ENCODE results near the gene SGCA.
A peak's percentile ranks its signal among the peaks of the same experiment; 100 is the strongest.

Gene SGCA

DNA sequence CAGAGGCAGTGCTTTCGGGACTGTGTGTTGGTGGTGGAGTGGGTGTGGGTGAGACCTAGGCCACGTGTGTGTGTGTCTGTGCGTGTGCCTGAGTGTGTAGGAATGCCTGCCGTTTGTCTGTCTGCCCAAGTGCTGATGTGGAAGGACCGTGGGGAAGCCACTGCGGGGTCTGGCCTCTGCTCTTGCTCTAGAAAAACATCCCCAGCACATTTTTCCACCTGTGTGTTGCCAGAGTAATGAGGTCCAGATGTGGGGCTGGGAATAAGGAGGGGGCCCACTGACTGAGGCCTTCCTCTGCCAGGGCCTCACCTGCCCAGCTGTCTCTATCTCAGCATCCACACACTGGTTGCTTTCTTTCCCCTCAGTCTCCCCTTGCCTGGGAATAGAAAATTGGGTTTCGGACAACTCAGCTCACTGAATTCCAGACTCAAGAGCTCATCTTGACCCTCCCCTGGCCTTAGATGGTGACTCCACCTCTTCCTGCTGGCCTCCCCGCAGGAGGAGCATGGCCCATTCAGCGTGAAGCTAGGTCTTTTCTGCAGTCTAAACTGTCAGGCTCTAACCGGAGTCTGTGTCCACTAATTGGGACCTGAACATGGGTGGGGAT, 7.6 kb downstream of the SGCA start:
- Histone ChIP-seq H3K4me1 (ENCODE audit: insufficient read depth, low read length) (peaks cover 49% of the 10 kb centered on the region), H3K9me3 (ENCODE audit: low read length) (no peaks in the 10 kb centered on the region), H3K36me3 (ENCODE audit: insufficient read depth, low read length) (no peaks in the 10 kb centered on the region), H3K27me3 (ENCODE audit: control insufficient read depth in 1 of 2, insufficient read depth in 2 of 2, low read length in 2 of 2) (no peaks in the 10 kb centered on the region), H3K4me3 (ENCODE audit: low read depth in 1 of 2, low read length in 2 of 2) (no peak overlapping the region), H3K27ac (ENCODE audit: low read depth, low read length) (peak overlapping the region; percentile 21), H3K9ac (ENCODE audit: low read length) (peak overlapping the region; percentile 18)

DNA sequence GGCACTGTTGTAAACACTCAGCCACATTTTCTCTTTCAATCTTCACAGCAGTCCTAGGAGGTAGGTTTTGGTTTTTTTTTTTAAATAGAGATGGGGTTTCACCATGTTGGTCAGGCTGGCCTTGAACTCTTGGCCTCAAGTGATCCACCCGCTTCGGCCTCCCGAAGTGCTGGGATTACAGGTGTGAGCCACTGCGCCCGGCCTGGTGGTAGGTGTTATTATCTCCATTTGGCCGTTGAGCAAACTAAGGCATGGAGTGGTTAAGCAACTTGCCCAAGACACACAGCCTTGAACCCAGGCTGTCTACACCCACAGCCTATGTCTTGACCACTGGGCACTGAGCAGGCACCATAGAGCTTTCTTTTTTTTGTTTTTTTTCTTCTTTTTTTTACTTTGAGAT, 8.6 kb downstream of the SGCA start:
- Histone ChIP-seq H3K27me3 (ENCODE audit: control insufficient read depth in 1 of 2, insufficient read depth in 2 of 2, low read length in 2 of 2) (no peaks in the 10 kb centered on the region), H3K36me3 (ENCODE audit: insufficient read depth, low read length) (no peaks in the 10 kb centered on the region), H3K9ac (ENCODE audit: low read length) (no peak overlapping the region), H3K4me3 (ENCODE audit: low read depth in 1 of 2, low read length in 2 of 2) (no peak overlapping the region), H3K27ac (ENCODE audit: low read depth, low read length) (no peak overlapping the region), H3K4me1 (ENCODE audit: insufficient read depth, low read length) (peaks cover 51% of the 10 kb centered on the region), H3K9me3 (ENCODE audit: low read length) (no peaks in the 10 kb centered on the region)

DNA sequence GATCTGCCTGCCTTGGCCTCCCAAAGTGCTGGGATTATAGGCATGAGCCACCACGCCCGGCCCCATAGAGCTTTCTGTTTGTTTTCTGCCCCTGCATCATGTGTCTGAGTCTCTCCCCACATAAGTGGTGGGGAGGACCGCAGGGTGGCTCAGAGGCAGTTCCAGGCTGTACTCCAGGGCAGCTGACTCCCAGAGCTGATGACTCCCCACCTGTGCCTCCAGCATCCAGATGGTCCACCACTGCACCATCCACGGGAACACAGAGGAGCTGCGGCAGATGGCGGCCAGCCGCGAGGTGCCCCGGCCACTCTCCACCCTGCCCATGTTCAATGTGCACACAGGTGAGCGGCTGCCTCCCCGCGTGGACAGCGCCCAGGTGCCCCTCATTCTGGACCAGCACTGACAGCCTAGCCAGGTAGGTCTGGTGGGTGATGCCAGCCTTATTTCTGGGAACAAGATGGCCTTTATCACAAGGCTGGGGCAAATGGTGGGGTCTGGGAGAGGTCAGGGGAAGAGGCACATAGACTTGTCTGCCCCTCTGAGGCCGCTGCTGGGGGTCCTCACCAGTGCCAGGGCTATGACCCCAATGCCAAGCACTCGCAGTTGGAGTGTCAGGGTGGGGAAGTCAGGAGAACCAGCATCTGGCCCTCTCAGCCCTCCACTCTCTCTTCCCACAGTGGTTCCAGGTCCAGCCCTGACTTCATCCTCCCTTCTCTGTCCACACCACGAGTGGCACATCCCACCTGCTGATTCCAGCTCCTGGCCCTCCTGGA, 9.4 kb downstream of the SGCA start:
- no peaks in the 10 kb centered on the region for H3K27me3 ChIP-seq (ENCODE audit: control insufficient read depth in 1 of 2, insufficient read depth in 2 of 2, low read length in 2 of 2)
- H3K4me3 ChIP-seq (ENCODE audit: low read depth in 1 of 2, low read length in 2 of 2) = no peak overlapping the region
- H3K27ac ChIP-seq (ENCODE audit: low read depth, low read length) = peak overlapping the region; percentile 67
- peaks cover 47% of the 10 kb centered on the region for H3K4me1 ChIP-seq (ENCODE audit: insufficient read depth, low read length)
- no peaks in the 10 kb centered on the region for H3K9me3 ChIP-seq (ENCODE audit: low read length)
- no peaks in the 10 kb centered on the region for H3K36me3 ChIP-seq (ENCODE audit: insufficient read depth, low read length)
- H3K9ac ChIP-seq (ENCODE audit: low read length) = peak overlapping the region; percentile 3

DNA sequence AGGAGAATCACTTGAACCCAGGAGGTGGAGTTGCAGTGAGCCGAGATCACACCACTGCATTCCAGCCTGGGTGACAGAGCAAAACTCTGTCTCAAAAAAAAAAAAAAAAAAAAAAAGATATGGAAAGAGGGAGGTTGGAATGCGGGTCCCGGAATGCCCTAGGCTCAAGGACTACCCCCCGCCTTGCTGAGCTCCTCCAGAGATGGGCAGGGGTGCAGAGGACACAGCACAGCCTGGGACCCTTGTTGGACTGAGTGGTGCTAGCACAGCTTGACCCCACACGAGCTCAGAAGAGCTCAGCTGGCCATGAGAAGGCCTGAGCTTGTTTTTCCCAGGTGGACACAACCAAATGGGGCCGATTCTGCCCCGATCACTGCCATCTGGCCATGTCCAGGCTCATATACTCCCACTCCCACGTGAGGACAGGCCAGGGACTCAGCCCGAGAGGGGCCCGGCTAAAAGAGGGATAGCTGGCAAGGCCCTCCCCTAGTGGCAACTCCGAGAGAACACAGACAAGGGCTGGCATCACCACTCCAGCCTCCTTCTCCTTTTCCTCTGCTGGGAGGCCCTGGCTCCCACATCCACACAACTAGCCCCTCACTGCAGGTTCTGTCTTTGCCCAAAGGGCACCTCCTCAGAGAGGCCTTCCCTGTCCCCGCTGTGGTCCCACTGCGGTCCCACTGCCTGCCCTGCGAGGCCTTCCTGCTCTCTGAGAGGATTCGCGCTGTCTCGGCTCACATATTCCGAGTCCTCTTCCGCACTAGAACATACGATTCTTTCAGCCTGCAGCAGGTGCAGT, 11.0 kb downstream of the SGCA start:
- peaks cover 47% of the 10 kb centered on the region for H3K4me1 ChIP-seq (ENCODE audit: insufficient read depth, low read length)
- H3K9ac ChIP-seq (ENCODE audit: low read length) = peak overlapping the region; percentile 34
- H3K4me3 ChIP-seq (ENCODE audit: low read depth in 1 of 2, low read length in 2 of 2) = no peak overlapping the region
- H3K27me3 ChIP-seq (ENCODE audit: control insufficient read depth in 1 of 2, insufficient read depth in 2 of 2, low read length in 2 of 2) = no peaks in the 10 kb centered on the region
- H3K9me3 ChIP-seq (ENCODE audit: low read length) = no peaks in the 10 kb centered on the region
- no peaks in the 10 kb centered on the region for H3K36me3 ChIP-seq (ENCODE audit: insufficient read depth, low read length)
- peak overlapping the region; percentile 80 for H3K27ac ChIP-seq (ENCODE audit: low read depth, low read length)

DNA sequence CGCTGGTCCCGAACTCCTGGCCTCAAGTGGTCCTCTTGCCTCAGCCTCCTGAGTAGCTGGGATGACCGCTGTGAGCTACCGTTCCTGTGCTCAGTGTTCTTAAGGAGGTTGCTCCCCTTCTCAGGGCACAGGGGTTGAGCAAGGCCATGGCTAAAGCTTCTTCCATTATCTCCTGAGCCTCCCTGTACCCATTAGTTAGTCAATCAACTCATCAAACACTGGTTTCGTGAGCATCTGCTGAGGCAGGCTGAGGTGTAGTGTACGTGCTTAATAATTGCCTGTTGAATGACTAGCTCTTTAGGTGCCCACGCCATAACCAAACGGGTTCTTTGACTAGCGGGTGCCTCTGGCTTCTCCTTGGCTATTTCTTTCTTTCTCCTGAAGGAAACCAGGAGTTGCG, 11.7 kb downstream of the SGCA start:
- Histone ChIP-seq H3K4me3 (ENCODE audit: low read depth in 1 of 2, low read length in 2 of 2) (peak overlapping the region in 1 of 2 donors; percentile 22), H3K27ac (ENCODE audit: low read depth, low read length) (peak overlapping the region; percentile 80), H3K27me3 (ENCODE audit: control insufficient read depth in 1 of 2, insufficient read depth in 2 of 2, low read length in 2 of 2) (no peaks in the 10 kb centered on the region), H3K9me3 (ENCODE audit: low read length) (no peaks in the 10 kb centered on the region), H3K9ac (ENCODE audit: low read length) (no peak overlapping the region), H3K4me1 (ENCODE audit: insufficient read depth, low read length) (peaks cover 47% of the 10 kb centered on the region), H3K36me3 (ENCODE audit: insufficient read depth, low read length) (no peaks in the 10 kb centered on the region)

DNA sequence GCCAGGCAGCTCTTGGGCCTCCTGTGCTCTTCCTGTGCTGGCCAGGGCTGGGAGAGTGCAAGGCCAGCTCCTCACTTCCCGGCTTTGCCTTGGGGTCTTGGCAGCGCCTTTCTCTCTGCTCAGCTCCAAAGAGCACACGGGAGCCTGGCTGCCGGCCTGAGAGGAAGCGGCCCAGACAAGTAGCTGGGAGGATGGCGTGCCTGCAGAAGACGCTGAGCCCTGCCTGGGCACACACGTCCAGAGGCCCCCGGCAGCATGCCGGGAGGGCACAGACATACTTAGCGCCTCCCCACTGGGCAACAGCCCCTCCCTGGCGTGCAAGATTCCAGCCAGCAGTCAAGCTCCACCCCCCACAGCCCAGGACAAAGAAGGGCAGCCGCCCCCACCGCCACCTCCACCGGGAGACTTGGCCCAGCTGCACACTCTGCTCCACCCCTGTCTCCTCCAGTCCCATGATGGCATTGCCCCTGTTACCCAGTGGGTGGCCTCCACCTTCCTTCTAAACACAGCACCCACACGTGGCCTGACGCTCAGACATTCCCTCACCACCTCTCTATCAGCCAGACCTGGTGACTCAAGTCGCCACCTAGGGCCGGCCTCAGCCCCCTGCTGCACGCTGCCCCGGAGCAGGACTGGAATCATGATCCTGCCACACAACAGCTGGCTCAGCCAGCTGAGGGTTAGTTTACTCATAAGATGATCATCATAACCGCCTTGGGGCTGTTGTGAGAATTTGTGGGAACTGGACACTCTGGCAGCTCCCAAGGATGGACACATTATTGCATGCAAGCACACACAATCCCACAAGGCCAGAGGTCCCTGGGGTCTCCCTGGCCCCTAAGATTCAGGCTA, 12.4 kb downstream of the SGCA start:
- H3K9me3 ChIP-seq (ENCODE audit: low read length) = no peaks in the 10 kb centered on the region
- no peaks in the 10 kb centered on the region for H3K36me3 ChIP-seq (ENCODE audit: insufficient read depth, low read length)
- H3K27me3 ChIP-seq (ENCODE audit: control insufficient read depth in 1 of 2, insufficient read depth in 2 of 2, low read length in 2 of 2) = no peaks in the 10 kb centered on the region
- H3K4me1 ChIP-seq (ENCODE audit: insufficient read depth, low read length) = peaks cover 43% of the 10 kb centered on the region
- H3K4me3 ChIP-seq (ENCODE audit: low read depth in 1 of 2, low read length in 2 of 2) = peak overlapping the region in 1 of 2 donors; percentile 22
- H3K27ac ChIP-seq (ENCODE audit: low read depth, low read length) = peak overlapping the region; percentile 80
- no peak overlapping the region for H3K9ac ChIP-seq (ENCODE audit: low read length)

DNA sequence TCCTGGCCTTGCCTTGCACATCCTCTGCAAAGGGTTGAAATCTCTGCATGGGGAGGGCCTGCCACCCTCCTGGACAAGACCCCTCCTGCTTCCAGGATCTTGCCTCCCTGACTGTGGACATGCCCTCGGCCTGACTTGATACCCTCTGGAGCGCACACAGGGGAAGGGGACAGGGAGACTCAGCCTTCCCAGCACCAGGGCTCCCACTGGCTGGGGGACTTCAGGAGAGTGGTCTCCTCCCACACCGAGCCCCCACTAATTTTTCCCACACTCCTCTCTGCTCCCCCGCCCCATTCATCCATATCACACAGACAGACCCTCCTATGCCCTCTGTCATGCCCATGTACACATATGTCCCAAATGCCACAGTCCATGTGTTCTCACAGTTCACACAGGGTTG, 14.3 kb downstream of the SGCA start:
- Histone ChIP-seq H3K4me1 (ENCODE audit: insufficient read depth, low read length) (peaks cover 44% of the 10 kb centered on the region), H3K27ac (ENCODE audit: low read depth, low read length) (no peak overlapping the region), H3K4me3 (ENCODE audit: low read depth in 1 of 2, low read length in 2 of 2) (no peak overlapping the region), H3K36me3 (ENCODE audit: insufficient read depth, low read length) (peaks cover 4% of the 10 kb centered on the region), H3K27me3 (ENCODE audit: control insufficient read depth in 1 of 2, insufficient read depth in 2 of 2, low read length in 2 of 2) (no peaks in the 10 kb centered on the region), H3K9me3 (ENCODE audit: low read length) (no peaks in the 10 kb centered on the region), H3K9ac (ENCODE audit: low read length) (no peak overlapping the region)

DNA sequence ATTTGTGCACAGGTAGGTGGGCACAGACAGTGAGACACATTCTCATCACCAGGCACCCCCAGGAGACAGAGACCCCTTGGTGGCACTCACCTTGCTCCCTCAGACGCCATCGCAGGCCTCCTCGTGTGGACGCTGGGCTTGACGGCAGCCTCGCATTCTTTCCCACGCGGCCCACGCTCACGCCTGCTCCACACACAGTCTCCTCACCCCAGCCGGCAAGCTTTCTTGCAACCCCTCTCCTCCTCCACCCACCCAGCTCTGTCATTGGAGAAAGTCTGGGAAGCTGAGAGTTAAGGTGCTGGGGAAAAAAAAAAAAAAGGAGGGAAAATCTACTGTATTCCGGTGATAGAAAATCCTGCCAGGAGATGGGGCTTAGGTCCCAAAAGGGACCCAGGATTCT, 14.8 kb downstream of the SGCA start:
- H3K9ac ChIP-seq (ENCODE audit: low read length) = no peak overlapping the region
- H3K9me3 ChIP-seq (ENCODE audit: low read length) = no peaks in the 10 kb centered on the region
- H3K27ac ChIP-seq (ENCODE audit: low read depth, low read length) = no peak overlapping the region
- peaks cover 39% of the 10 kb centered on the region for H3K4me1 ChIP-seq (ENCODE audit: insufficient read depth, low read length)
- H3K27me3 ChIP-seq (ENCODE audit: control insufficient read depth in 1 of 2, insufficient read depth in 2 of 2, low read length in 2 of 2) = no peaks in the 10 kb centered on the region
- H3K36me3 ChIP-seq (ENCODE audit: insufficient read depth, low read length) = peaks cover 8% of the 10 kb centered on the region
- H3K4me3 ChIP-seq (ENCODE audit: low read depth in 1 of 2, low read length in 2 of 2) = no peak overlapping the region

DNA sequence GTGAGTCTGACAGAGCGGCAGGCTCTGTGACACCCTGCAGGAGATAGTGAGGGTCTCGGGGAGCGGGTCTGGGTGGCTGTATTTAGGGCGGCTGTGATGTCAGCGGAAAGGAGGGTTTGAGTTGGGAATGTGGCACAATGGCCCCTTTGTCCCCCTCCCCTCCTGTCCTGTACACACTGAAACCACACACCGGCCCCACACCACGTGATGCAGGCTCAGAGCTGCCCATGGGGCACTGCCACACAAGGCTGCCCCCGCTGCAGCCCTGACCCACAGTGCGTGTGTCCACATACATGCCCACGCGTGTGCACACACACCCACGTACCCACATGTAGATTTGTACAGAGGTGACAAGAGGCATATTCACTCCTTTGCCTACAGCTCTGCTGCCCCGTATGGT, 15.3 kb downstream of the SGCA start:
- Histone ChIP-seq H3K9ac (ENCODE audit: low read length) (no peak overlapping the region), H3K27me3 (ENCODE audit: control insufficient read depth in 1 of 2, insufficient read depth in 2 of 2, low read length in 2 of 2) (no peaks in the 10 kb centered on the region), H3K9me3 (ENCODE audit: low read length) (no peaks in the 10 kb centered on the region), H3K4me3 (ENCODE audit: low read depth in 1 of 2, low read length in 2 of 2) (no peak overlapping the region), H3K27ac (ENCODE audit: low read depth, low read length) (no peak overlapping the region), H3K36me3 (ENCODE audit: insufficient read depth, low read length) (peaks cover 14% of the 10 kb centered on the region), H3K4me1 (ENCODE audit: insufficient read depth, low read length) (peaks cover 37% of the 10 kb centered on the region)

DNA sequence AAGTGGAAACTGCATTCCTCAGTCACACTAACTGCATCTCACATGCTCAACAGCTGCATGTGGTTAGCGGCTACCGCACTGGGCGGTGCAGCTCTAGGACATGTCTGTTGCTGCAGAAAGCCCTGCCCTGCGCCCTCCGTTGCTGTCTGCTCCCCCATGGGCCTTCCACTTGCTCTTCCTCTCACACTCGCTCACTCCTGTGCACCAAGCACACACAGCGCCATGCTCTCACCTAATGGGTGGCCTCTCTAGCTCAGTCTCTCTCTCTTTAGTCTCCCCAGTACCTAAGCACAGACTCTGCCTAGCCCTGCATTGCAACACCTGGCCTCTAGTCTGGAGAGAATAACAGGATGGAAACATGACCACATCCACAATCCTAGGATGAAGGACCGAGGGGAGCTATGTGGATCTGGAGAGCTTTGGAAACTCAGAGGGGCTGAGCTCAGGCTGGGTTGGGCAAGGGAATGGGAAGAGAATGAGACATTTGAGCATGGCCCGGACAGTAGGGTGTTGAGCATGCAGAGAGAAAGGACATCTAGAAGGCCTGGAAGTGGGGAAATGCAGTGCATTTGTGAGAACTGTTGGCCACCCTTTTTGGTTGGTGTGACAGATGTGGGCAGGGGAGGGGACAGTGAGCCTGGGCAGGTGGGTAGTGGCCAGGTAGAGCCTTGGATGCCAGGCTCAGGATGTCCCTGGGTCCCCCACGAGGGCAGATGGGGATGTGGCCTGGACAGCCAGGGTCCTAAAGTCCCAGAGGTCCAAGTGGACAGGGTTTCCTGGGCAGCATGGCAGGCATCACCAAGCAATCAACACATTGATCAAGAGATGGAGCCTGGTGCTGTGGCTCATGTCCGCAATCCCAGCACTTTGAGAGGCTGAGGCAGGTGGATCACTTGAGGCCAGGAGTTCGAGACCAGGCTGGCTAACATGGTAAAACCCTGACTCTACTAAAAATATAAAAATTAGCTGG, 16.1 kb downstream of the SGCA start:
- Histone ChIP-seq H3K36me3 (ENCODE audit: insufficient read depth, low read length) (peaks cover 21% of the 10 kb centered on the region), H3K9ac (ENCODE audit: low read length) (no peak overlapping the region), H3K27ac (ENCODE audit: low read depth, low read length) (no peak overlapping the region), H3K27me3 (ENCODE audit: control insufficient read depth in 1 of 2, insufficient read depth in 2 of 2, low read length in 2 of 2) (no peaks in the 10 kb centered on the region), H3K4me3 (ENCODE audit: low read depth in 1 of 2, low read length in 2 of 2) (no peak overlapping the region), H3K9me3 (ENCODE audit: low read length) (no peaks in the 10 kb centered on the region), H3K4me1 (ENCODE audit: insufficient read depth, low read length) (peaks cover 36% of the 10 kb centered on the region)

Measured in muscle layer of colon (tissue), 2 donors.